Activated CD4-positive, alpha-beta T cell treated with anti-CD3 and anti-CD28 coated beads, Interleukin-2, amount 50 U/mL, for 48 hours (primary cell): ENCODE results near the gene VN1R4.
A peak's percentile ranks its signal among the peaks of the same experiment; 100 is the strongest.
"Not testable (repeated sequence)": the region's sequence is repeated elsewhere in the genome, so short reads cannot be mapped to it uniquely, and the experiment has no call there.

Experiments used
- DNase-seq, 2 experiments: peaks; one replicate each; pipeline ENCODE4 v3.0.0-alpha.2; 2020

Gene VN1R4

GRCh38 chr19:53267623-53268022, at the start of gene VN1R4:
TSS of gene VN1R4 (minus strand) at chr19:53267723. CDS start at chr19:53267665, 58 bp downstream.
- not testable (repeated sequence) for DNase-seq

DNA sequence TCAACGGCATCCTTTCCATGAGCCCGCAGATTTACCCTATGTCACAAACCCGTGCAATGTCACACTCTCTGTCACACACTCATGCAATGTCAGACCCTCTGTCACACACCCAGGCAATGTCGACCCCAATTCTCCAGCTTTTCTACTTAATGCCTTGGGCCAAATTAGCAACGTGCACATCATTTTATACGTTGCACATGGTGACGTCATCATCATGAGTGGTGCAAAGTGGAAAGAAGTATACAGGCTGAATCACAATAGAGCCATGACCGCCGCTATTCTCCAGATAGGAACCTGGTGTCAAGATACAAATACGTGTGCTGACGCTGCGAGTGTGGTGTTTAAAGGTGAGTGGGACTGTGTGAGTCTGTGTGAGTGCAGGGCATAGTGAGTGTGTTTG, 44.4 kb upstream of the VN1R4 start:
- no peak for DNase-seq

GRCh38 chr19:53311044-53311443, 43.5 kb upstream of the VN1R4 start:
- no peak for DNase-seq

- DNase-seq, result peak; percentile 1 to 6
Measured at GRCh38 chr19:53308339-53308811, 40.9 kb upstream of the VN1R4 start.

GRCh38 chr19:53301341-53301740, 33.8 kb upstream of the VN1R4 start:
- DNase-seq, result not testable (repeated sequence)

- no peak for DNase-seq
Measured at GRCh38 chr19:53294786-53295441, 27.4 kb upstream of the VN1R4 start.

DNA sequence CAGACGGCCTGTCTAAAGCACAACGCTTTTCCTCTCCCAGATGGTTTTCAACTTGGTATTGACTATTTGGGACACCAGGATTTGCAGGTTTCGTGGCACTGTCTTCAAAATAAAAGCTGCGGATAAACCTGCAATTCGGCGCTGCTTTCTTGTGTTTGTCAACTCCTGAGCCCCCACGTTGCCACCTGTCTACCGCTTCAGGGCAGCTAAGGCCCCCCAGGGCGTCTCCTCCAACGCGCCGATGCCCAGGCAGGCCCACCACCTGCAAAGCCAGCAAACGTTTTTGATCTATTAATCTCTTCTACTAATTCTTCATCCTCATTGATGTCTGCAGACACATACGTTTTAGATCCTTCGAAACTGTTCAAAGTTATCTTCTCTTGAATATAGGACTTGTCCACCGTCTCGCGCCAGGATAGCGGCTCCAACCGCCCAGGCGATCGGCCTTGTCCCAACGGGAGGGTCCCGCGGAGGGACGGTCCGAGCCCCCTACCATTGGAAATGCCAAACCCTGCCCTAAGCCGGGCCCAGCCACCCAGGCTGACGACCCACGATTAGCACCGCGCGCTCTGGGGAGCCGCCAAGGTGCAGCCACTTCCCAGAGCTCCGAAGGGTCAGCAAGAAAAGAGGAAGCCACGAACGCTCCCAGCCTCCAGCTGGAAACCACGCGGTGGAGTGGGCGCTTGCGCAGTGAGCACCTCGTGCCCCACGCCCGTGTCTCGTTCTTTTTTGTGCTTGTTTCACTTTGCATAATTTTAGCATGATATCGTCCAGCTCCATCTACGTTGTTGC, 23.4 kb upstream of the VN1R4 start:
- DNase-seq, result no peak

DNA sequence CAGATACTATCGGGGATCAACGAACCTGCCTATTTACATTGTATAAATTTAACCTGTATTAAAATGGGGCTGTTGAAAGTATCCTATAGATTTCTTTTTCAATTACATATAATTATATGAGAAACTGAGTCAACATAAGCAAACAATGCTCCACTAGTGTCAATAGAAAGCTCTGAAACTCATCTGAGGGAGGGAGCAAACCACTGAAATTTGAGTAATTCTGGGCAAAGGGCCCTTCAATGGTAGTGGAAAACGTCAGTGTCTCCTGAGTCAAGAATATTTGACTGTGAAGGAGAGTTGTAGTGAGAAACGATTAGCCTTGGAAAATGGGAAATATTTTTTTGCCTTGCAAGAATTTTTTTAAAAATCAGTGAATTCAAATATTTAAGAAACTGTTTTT, 17.6 kb upstream of the VN1R4 start:
- DNase-seq, result no peak

GRCh38 chr19:53281947-53282346, 14.4 kb upstream of the VN1R4 start:
- DNase-seq, result peak; percentile 9 to 20

DNA sequence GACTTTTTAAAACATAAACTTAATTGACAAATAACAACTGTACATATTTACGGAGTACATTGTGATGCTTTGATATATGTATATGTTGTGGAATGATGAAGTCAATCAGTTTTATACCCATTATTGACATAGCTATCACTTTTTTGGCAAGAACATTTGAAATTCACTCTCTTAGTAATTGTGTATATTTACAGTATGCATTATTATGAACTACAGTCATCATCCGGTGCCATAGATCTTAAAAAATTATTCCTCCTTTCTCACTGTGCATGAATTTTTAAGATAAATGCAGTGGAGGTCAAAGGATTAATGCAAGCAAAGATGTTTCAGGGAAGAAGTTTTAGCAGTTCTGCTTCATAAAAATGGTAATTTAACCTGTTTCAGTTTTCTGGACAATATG, 8.0 kb upstream of the VN1R4 start:
- DNase-seq, result no peak

DNA sequence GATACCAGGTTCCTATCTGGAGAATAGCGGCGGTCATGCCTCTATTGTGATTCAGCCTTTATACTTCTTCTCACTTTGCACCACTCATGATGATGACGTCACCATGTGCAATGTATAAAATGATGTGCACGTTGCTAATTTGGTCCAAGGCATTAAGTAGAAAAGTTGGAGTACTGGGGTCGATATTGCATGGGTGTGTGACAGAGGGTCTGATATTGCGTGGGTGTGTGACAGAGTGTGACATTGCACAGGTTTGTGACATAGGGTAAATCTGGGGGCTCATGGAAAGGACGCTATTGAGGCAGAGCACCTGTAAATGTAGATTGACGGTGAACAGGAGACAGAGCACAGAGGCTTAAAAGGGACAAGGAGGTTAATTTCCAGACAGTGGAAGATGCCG, 4.5 kb upstream of the VN1R4 start:
- no peak for DNase-seq

GRCh38 chr19:53269861-53270260, 2.3 kb upstream of the VN1R4 start:
- DNase-seq, result not testable (repeated sequence)

DNA sequence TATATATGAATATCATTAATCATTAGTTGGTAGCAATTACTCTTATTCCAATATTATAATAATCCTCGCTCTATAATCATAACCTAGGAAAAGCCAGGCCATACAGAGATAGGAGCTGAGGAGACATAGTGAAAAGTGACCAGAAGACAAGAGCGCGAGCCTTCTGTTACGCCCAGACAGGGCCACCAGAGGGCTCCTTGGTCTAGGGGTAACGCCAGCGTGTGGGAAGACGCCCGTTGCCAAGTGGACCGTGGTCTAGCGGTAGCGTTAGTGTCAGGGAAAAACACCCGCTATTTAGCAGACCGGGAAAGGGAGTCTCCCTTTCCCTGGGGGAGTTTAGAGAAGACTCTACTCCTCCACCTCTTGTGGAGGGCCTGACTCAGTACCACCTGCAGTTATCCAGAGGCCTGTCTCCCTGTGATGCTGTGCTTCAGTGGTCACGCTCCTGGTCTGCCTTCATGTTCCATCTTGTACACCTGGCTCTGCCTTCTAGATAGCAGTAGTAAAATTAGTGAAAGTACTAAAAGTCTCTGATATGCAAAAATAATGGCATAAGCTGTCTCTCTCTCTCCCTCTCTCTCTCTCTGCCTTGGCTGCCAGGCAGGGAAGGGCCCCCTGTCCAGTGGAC, 9.7 kb downstream of the VN1R4 start, which contains the start of gene VN1R2:
Gene VN1R2, plus strand, starts transcription at position 578 of the 628 bp plus-strand sequence. CDS start 84 bp downstream, outside the sequence.
- not testable (repeated sequence) for DNase-seq

- peak; percentile 75 to 81 for DNase-seq
Measured at GRCh38 chr19:53254411-53255341, 12.8 kb downstream of the VN1R4 start, which contains the start of gene ZNF677. TSS of gene ZNF677 (minus strand) at chr19:53254873. CDS start at chr19:53251550, 3,323 bp downstream.

- DNase-seq, result no peak
Measured at GRCh38 chr19:53246498-53246897, 21.0 kb downstream of the VN1R4 start.

DNA sequence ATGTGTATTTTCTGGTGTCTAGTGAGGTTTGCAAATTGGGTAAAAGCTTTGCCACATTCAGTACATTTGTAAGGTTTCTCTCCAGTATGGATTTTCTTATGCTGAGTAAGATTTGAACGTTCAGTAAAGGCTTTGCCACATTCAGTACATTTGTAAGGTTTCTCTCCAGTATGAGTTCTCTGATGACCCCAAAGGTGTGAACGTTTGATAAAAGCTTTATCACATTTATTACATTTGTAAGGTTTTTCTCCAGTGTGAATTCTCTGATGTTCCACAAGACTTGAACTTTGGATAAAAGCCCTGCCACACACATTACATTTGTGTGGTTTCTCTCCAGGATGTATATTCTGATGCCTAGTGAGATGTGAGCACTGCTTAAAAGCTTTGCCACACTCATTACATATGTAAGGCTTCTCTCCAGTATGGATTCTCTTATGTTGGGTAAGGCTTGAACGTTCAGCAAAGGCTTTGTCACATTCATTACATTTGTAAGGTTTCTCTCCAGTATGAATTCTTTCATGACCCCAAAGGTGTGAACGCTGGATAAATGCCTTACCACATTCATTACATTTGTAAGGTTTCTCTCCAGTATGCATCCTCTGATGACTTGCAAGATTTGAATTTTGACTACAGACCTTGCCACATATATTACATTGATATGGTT, 30.3 kb downstream of the VN1R4 start:
- DNase-seq, result no peak

- no peak for DNase-seq
Measured at GRCh38 chr19:53224606-53225005, 42.9 kb downstream of the VN1R4 start.

GRCh38 chr19:53222716-53223115, 44.8 kb downstream of the VN1R4 start:
- not testable (repeated sequence) for DNase-seq
